SKM-1 treated with dmso at 0.1 percent for 144 hours (cell line): ENCODE results near the gene GALNT5.

Source experiments
- DNase-seq: peaks from one replicate; lab custom pipeline; 2025; ENCODE audit not compliant: unreplicated experiment; lab: John Stamatoyannopoulos, UW

The GALNT5 gene

DNA sequence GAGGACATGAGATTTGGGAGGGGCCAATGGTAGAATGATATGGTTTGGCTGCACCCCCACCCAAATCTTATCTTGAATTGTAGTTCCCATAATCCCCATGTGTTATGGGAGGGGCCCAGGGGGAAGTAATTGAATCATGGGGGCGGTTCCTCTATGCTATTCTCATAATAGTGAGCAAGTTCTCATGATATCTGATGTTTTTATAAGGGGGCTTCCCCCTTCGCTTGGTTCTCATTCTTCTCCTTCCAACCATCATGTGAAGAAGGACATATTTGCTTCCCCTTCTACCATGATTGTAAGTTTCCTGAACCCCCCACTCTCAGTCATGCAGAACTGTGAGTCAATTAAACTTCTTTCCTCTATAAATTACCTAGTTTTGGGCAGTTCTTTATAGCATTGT lies 105.1 kb downstream of the GALNT5 start:
- DNase-seq, result no peak

DNA sequence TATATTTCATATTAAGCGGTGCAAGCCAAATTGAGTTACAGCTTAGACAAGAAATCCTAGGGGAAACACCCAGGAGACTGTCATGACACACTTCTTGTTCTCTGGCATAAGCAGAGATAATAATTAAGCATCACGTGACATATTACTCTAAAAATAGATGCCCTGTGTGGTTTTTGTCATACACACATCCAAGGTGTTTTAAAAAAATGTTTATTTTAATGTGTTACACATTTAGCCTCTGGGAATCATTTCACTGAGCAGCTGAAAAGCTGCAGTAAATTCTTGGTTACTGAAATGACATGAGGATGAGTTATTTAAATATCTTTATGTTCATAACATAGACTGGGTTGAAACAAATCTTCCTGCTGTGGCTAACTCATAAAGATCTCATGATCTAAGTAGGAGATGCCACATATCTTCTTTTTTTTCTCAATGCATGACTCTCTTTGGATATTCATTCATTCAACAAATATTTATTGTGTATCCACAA lies 106.2 kb downstream of the GALNT5 start:
- DNase-seq, result no peak
